ENCODE measurements around the gene EPYC. TPM values are rescaled to one million over a fixed set of nuclear protein-coding genes. Genes with fewer than 3 reads are reported as not detected.

The EPYC gene
- total and polyA plus RNA-seq, 2 experiments from 2014 or later: not detected

DNA sequence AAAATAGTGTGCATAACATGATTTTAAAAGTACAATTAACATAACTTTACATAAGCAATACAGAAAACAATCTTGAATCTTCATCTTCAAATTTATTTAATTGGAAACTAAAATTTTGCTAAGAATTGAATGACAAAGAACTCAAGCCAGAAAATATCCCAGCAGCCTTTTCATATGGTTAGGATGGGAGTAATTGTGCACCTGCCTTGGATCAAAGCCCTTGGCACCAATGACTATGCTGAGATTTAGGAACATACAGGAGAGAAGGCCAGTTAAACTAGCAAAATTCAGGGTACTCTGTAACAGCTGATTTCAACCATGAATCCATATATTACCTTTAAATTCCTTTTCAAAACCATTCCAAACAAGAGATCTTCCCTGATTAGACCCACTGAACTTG, 47.3 kb upstream of the EPYC start:
- H3K27me3 Mint-ChIP-seq (ENCODE audit: insufficient read depth, low read depth, poor library complexity): no peaks in the 10 kb centered on the region
- H3F3A ChIP-seq (replicated peaks; ENCODE audit: low read depth): no peaks in the 10 kb centered on the region
- no peaks in the 10 kb centered on the region for H3K9me3 Mint-ChIP-seq
- no peaks in the 10 kb centered on the region; the same call in 1 of the 2 replicates for H3K9me2 ChIP-seq (ENCODE audit: insufficient read depth)
- H3K36me3 ChIP-seq (ENCODE audit: insufficient read depth): no peaks in the 10 kb centered on the region
- DNase-seq (ENCODE audit: low spot score): no peak
- H3K4me1 ChIP-seq (ENCODE audit: insufficient read depth): no peaks in the 10 kb centered on the region
- H3K4me3 Mint-ChIP-seq: no peak overlapping the region
- no peak overlapping the region for H3K27ac Mint-ChIP-seq
- no peak overlapping the region for H3K27ac ChIP-seq (ENCODE audit: low read depth)
- no peak for ATAC-seq
- TF ChIP-seq ZNF331 (CRISPR knock-in tag; IDR thresholded peaks at IDR 0.05; ENCODE audit: low read depth) (no peak), EZH2phosphoT487 (IDR thresholded peaks at IDR 0.05; ENCODE audit: unreplicated experiment) (no peak), NANOG (IDR thresholded peaks at IDR 0.05; ENCODE audit: borderline replicate concordance) (no peak), STAT1 (IDR thresholded peaks at IDR 0.05; ENCODE audit: unreplicated experiment) (no peak), POLR2AphosphoS5 (IDR thresholded peaks at IDR 0.05; ENCODE audit: low read depth) (no peak), CREB1 (CRISPR knock-in tag; IDR thresholded peaks at IDR 0.05; ENCODE audit: low read depth) (no peak)
- no peak overlapping the region for H2AFZ ChIP-seq
- H3K4me1 Mint-ChIP-seq: no peaks in the 10 kb centered on the region
- H3K27me3 ChIP-seq (ENCODE audit: insufficient read depth): no peaks in the 10 kb centered on the region
- no peak overlapping the region for H3K4me2 ChIP-seq
- no peaks in the 10 kb centered on the region for H3K36me3 Mint-ChIP-seq (ENCODE audit: low read depth)
- no peaks in the 10 kb centered on the region for H4K20me1 ChIP-seq (replicated peaks; ENCODE audit: insufficient read depth)
- H3K79me2 ChIP-seq (replicated peaks; ENCODE audit: insufficient read depth): no peaks in the 10 kb centered on the region
- no peak overlapping the region for H3K4me3 ChIP-seq

DNA sequence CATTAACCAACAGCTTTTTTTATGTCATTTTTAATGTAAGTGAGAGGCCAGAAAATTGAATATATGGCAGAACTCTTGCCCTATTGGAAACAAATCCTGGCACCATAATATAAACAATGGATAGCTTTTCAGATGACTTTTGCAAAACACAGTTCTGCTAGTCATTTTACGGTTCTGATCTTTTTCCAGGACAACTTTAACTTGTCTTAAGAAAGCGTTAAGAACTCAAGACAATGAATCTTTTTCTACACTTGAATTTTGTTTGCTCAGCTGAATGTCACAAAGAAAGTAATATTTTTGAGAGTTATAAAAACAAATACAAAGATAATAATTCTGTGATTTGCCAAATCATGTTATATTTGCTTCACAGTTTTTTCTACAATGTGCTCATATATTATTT, 39.8 kb upstream of the EPYC start:
- Histone ChIP-seq H2AFZ (no peak overlapping the region), H4K20me1 (replicated peaks; ENCODE audit: insufficient read depth) (no peaks in the 10 kb centered on the region), H3K27me3 (ENCODE audit: insufficient read depth) (no peaks in the 10 kb centered on the region), H3F3A (replicated peaks; ENCODE audit: low read depth) (no peaks in the 10 kb centered on the region), H3K79me2 (replicated peaks; ENCODE audit: insufficient read depth) (no peaks in the 10 kb centered on the region), H3K27ac (ENCODE audit: low read depth) (no peak overlapping the region), H3K4me2 (no peak overlapping the region), H3K4me3 (no peak overlapping the region), H3K9me2 (ENCODE audit: insufficient read depth) (no peaks in the 10 kb centered on the region), H3K4me1 (ENCODE audit: insufficient read depth) (no peaks in the 10 kb centered on the region), H3K36me3 (ENCODE audit: insufficient read depth) (no peaks in the 10 kb centered on the region)
- no peaks in the 10 kb centered on the region for H3K36me3 Mint-ChIP-seq (ENCODE audit: low read depth)
- H3K9me3 Mint-ChIP-seq: no peaks in the 10 kb centered on the region
- DNase-seq (ENCODE audit: low spot score) (no peak), ATAC-seq (no peak)
- 0 out of 3 replicates have a peak, but pooled peaks cover 3% of the 10 kb centered on the region for H3K4me1 Mint-ChIP-seq
- no peak overlapping the region for H3K4me3 Mint-ChIP-seq
- H3K27me3 Mint-ChIP-seq (ENCODE audit: insufficient read depth, low read depth, poor library complexity): peaks cover 2% of the 10 kb centered on the region
- H3K27ac Mint-ChIP-seq: no peak overlapping the region
- TF ChIP-seq POLR2AphosphoS5 (IDR thresholded peaks at IDR 0.05; ENCODE audit: low read depth) (no peak), JUNB (IDR thresholded peaks at IDR 0.05; ENCODE audit: unreplicated experiment) (no peak), ZNF331 (CRISPR knock-in tag; IDR thresholded peaks at IDR 0.05; ENCODE audit: low read depth) (no peak), EZH2phosphoT487 (IDR thresholded peaks at IDR 0.05; ENCODE audit: unreplicated experiment) (no peak)
- TF ChIP-seq, protein P1, sequence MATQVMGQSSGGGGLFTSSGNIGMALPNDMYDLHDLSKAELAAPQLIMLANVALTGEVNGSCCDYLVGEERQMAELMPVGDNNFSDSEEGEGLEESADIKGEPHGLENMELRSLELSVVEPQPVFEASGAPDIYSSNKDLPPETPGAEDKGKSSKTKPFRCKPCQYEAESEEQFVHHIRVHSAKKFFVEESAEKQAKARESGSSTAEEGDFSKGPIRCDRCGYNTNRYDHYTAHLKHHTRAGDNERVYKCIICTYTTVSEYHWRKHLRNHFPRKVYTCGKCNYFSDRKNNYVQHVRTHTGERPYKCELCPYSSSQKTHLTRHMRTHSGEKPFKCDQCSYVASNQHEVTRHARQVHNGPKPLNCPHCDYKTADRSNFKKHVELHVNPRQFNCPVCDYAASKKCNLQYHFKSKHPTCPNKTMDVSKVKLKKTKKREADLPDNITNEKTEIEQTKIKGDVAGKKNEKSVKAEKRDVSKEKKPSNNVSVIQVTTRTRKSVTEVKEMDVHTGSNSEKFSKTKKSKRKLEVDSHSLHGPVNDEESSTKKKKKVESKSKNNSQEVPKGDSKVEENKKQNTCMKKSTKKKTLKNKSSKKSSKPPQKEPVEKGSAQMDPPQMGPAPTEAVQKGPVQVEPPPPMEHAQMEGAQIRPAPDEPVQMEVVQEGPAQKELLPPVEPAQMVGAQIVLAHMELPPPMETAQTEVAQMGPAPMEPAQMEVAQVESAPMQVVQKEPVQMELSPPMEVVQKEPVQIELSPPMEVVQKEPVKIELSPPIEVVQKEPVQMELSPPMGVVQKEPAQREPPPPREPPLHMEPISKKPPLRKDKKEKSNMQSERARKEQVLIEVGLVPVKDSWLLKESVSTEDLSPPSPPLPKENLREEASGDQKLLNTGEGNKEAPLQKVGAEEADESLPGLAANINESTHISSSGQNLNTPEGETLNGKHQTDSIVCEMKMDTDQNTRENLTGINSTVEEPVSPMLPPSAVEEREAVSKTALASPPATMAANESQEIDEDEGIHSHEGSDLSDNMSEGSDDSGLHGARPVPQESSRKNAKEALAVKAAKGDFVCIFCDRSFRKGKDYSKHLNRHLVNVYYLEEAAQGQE (IDR thresholded peaks at IDR 0.05; ENCODE audit: unreplicated experiment): no peak
- TF ChIP-seq, protein P2, sequence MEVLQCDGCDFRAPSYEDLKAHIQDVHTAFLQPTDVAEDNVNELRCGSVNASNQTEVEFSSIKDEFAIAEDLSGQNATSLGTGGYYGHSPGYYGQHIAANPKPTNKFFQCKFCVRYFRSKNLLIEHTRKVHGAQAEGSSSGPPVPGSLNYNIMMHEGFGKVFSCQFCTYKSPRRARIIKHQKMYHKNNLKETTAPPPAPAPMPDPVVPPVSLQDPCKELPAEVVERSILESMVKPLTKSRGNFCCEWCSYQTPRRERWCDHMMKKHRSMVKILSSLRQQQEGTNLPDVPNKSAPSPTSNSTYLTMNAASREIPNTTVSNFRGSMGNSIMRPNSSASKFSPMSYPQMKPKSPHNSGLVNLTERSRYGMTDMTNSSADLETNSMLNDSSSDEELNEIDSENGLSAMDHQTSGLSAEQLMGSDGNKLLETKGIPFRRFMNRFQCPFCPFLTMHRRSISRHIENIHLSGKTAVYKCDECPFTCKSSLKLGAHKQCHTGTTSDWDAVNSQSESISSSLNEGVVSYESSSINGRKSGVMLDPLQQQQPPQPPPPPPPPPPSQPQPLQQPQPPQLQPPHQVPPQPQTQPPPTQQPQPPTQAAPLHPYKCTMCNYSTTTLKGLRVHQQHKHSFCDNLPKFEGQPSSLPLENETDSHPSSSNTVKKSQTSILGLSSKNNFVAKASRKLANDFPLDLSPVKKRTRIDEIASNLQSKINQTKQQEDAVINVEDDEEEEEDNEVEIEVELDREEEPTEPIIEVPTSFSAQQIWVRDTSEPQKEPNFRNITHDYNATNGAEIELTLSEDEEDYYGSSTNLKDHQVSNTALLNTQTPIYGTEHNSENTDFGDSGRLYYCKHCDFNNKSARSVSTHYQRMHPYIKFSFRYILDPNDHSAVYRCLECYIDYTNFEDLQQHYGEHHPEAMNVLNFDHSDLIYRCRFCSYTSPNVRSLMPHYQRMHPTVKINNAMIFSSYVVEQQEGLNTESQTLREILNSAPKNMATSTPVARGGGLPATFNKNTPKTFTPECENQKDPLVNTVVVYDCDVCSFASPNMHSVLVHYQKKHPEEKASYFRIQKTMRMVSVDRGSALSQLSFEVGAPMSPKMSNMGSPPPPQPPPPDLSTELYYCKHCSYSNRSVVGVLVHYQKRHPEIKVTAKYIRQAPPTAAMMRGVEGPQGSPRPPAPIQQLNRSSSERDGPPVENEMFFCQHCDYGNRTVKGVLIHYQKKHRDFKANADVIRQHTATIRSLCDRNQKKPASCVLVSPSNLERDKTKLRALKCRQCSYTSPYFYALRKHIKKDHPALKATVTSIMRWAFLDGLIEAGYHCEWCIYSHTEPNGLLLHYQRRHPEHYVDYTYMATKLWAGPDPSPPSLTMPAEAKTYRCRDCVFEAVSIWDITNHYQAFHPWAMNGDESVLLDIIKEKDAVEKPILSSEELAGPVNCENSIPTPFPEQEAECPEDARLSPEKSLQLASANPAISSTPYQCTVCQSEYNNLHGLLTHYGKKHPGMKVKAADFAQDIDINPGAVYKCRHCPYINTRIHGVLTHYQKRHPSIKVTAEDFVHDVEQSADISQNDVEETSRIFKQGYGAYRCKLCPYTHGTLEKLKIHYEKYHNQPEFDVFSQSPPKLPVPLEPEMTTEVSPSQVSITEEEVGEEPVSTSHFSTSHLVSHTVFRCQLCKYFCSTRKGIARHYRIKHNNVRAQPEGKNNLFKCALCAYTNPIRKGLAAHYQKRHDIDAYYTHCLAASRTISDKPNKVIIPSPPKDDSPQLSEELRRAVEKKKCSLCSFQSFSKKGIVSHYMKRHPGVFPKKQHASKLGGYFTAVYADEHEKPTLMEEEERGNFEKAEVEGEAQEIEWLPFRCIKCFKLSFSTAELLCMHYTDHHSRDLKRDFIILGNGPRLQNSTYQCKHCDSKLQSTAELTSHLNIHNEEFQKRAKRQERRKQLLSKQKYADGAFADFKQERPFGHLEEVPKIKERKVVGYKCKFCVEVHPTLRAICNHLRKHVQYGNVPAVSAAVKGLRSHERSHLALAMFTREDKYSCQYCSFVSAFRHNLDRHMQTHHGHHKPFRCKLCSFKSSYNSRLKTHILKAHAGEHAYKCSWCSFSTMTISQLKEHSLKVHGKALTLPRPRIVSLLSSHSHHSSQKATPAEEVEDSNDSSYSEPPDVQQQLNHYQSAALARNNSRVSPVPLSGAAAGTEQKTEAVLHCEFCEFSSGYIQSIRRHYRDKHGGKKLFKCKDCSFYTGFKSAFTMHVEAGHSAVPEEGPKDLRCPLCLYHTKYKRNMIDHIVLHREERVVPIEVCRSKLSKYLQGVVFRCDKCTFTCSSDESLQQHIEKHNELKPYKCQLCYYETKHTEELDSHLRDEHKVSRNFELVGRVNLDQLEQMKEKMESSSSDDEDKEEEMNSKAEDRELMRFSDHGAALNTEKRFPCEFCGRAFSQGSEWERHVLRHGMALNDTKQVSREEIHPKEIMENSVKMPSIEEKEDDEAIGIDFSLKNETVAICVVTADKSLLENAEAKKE (CRISPR knock-in tag; IDR thresholded peaks at IDR 0.05): no peak
- TF ChIP-seq, protein P3, sequence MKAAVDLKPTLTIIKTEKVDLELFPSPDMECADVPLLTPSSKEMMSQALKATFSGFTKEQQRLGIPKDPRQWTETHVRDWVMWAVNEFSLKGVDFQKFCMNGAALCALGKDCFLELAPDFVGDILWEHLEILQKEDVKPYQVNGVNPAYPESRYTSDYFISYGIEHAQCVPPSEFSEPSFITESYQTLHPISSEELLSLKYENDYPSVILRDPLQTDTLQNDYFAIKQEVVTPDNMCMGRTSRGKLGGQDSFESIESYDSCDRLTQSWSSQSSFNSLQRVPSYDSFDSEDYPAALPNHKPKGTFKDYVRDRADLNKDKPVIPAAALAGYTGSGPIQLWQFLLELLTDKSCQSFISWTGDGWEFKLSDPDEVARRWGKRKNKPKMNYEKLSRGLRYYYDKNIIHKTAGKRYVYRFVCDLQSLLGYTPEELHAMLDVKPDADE (IDR thresholded peaks at IDR 0.05): no peak
